Astrocyte (in vitro differentiated cells and primary cell): Measurements from ENCODE around the gene CHST11.

Experiments
- EZH2 ChIP-seq: IDR thresholded peaks from 2 replicates; pipeline ENCODE4 v1.6.1; 2012; ENCODE audit warnings: mild to moderate bottlenecking, low read length, inconsistent platforms; ENCODE audit not compliant: insufficient read depth
- TF ChIP-seq, protein P1 (sequence below): IDR thresholded peaks from 2 replicates; pipeline ENCODE4 v1.5.1; 2011; ENCODE audit warnings: low read depth, mild to moderate bottlenecking, inconsistent platforms, low read length, moderate library complexity; ENCODE audit not compliant: insufficient read depth

GRCh38 chr12:104495786-104496185, 39.0 kb downstream of the CHST11 start:
- TF ChIP-seq EZH2 = no peak
- TF ChIP-seq, protein P1, sequence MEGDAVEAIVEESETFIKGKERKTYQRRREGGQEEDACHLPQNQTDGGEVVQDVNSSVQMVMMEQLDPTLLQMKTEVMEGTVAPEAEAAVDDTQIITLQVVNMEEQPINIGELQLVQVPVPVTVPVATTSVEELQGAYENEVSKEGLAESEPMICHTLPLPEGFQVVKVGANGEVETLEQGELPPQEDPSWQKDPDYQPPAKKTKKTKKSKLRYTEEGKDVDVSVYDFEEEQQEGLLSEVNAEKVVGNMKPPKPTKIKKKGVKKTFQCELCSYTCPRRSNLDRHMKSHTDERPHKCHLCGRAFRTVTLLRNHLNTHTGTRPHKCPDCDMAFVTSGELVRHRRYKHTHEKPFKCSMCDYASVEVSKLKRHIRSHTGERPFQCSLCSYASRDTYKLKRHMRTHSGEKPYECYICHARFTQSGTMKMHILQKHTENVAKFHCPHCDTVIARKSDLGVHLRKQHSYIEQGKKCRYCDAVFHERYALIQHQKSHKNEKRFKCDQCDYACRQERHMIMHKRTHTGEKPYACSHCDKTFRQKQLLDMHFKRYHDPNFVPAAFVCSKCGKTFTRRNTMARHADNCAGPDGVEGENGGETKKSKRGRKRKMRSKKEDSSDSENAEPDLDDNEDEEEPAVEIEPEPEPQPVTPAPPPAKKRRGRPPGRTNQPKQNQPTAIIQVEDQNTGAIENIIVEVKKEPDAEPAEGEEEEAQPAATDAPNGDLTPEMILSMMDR = no peak
